ENCODE data around the gene MYBPH. TPM values are rescaled to one million over a fixed set of nuclear protein-coding genes. Genes with fewer than 3 reads are reported as not detected.

MYBPH gene
- total and polyA plus RNA-seq, 10 of the 15 experiments (the other 5 are each of a cell fraction or from before 2014, with no cell fraction given): 0.06 to 0.10 TPM; not detected in 8

DNA sequence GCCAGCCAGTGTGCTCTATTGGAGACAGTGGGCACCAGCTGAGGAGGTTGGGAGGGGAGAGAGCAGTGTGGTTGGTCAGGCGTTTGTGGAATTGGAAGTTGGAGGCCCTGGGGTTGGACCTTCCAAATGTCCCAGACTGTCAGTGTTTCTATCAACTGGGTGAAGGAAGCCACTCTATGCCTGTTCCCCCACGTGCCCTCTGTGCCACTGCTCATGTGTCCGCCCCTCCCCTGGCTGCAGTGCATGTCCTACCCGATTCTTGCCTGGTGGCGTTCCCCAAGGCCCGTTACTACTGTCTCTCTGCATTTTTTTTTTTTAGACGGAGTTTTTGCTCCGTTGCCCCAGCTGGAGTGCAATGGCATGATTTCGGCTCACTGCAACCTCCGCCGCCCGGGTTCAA lies 27.0 kb downstream of the MYBPH start (continued):
- no peak for TF ChIP-seq KAT2A (conservative IDR thresholded peaks at IDR 0.05; ENCODE audit: control insufficient read depth, low read depth, low read length)
- no peak for TF ChIP-seq SUPT20H (IDR thresholded peaks at IDR 0.05; ENCODE audit: borderline replicate concordance, control insufficient read depth, low read depth, low read length)
- TF ChIP-seq, protein P1, sequence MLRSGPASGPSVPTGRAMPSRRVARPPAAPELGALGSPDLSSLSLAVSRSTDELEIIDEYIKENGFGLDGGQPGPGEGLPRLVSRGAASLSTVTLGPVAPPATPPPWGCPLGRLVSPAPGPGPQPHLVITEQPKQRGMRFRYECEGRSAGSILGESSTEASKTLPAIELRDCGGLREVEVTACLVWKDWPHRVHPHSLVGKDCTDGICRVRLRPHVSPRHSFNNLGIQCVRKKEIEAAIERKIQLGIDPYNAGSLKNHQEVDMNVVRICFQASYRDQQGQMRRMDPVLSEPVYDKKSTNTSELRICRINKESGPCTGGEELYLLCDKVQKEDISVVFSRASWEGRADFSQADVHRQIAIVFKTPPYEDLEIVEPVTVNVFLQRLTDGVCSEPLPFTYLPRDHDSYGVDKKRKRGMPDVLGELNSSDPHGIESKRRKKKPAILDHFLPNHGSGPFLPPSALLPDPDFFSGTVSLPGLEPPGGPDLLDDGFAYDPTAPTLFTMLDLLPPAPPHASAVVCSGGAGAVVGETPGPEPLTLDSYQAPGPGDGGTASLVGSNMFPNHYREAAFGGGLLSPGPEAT (IDR thresholded peaks at IDR 0.05; ENCODE audit: low read depth): no peak
- no peak for TF ChIP-seq ZNF384 (IDR thresholded peaks at IDR 0.05; ENCODE audit: borderline replicate concordance, low read depth, low read length)
- TF ChIP-seq, protein P2, sequence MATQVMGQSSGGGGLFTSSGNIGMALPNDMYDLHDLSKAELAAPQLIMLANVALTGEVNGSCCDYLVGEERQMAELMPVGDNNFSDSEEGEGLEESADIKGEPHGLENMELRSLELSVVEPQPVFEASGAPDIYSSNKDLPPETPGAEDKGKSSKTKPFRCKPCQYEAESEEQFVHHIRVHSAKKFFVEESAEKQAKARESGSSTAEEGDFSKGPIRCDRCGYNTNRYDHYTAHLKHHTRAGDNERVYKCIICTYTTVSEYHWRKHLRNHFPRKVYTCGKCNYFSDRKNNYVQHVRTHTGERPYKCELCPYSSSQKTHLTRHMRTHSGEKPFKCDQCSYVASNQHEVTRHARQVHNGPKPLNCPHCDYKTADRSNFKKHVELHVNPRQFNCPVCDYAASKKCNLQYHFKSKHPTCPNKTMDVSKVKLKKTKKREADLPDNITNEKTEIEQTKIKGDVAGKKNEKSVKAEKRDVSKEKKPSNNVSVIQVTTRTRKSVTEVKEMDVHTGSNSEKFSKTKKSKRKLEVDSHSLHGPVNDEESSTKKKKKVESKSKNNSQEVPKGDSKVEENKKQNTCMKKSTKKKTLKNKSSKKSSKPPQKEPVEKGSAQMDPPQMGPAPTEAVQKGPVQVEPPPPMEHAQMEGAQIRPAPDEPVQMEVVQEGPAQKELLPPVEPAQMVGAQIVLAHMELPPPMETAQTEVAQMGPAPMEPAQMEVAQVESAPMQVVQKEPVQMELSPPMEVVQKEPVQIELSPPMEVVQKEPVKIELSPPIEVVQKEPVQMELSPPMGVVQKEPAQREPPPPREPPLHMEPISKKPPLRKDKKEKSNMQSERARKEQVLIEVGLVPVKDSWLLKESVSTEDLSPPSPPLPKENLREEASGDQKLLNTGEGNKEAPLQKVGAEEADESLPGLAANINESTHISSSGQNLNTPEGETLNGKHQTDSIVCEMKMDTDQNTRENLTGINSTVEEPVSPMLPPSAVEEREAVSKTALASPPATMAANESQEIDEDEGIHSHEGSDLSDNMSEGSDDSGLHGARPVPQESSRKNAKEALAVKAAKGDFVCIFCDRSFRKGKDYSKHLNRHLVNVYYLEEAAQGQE (IDR thresholded peaks at IDR 0.05; ENCODE audit: low read depth, low read length): no peak
- TF ChIP-seq ZBED1 (IDR thresholded peaks at IDR 0.05; ENCODE audit: borderline replicate concordance): no peak
- TF ChIP-seq, protein P3, sequence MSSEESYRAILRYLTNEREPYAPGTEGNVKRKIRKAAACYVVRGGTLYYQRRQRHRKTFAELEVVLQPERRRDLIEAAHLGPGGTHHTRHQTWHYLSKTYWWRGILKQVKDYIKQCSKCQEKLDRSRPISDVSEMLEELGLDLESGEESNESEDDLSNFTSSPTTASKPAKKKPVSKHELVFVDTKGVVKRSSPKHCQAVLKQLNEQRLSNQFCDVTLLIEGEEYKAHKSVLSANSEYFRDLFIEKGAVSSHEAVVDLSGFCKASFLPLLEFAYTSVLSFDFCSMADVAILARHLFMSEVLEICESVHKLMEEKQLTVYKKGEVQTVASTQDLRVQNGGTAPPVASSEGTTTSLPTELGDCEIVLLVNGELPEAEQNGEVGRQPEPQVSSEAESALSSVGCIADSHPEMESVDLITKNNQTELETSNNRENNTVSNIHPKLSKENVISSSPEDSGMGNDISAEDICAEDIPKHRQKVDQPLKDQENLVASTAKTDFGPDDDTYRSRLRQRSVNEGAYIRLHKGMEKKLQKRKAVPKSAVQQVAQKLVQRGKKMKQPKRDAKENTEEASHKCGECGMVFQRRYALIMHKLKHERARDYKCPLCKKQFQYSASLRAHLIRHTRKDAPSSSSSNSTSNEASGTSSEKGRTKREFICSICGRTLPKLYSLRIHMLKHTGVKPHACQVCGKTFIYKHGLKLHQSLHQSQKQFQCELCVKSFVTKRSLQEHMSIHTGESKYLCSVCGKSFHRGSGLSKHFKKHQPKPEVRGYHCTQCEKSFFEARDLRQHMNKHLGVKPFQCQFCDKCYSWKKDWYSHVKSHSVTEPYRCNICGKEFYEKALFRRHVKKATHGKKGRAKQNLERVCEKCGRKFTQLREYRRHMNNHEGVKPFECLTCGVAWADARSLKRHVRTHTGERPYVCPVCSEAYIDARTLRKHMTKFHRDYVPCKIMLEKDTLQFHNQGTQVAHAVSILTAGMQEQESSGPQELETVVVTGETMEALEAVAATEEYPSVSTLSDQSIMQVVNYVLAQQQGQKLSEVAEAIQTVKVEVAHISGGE (CRISPR knock-in tag; IDR thresholded peaks at IDR 0.05): no peak
- TF ChIP-seq NR2F1 (conservative IDR thresholded peaks at IDR 0.05): no peak
